ENCODE measurements around the gene TAF11L4. TPM values are rescaled to one million over a fixed set of nuclear protein-coding genes. Genes with fewer than 3 reads are reported as not detected.
"Not testable (repeated sequence)": the region's sequence is repeated elsewhere in the genome, so short reads cannot be mapped to it uniquely, and the experiment has no call there.

Gene TAF11L4
- total RNA-seq (not detected), polyA plus RNA-seq (not detected)
- long read RNA-seq, donor 1 = 0 reads
- long read RNA-seq, donor 2 = 0 reads
- long read RNA-seq, donor 3 = 0 reads
- long read RNA-seq, donor 4 = 0 reads

DNA sequence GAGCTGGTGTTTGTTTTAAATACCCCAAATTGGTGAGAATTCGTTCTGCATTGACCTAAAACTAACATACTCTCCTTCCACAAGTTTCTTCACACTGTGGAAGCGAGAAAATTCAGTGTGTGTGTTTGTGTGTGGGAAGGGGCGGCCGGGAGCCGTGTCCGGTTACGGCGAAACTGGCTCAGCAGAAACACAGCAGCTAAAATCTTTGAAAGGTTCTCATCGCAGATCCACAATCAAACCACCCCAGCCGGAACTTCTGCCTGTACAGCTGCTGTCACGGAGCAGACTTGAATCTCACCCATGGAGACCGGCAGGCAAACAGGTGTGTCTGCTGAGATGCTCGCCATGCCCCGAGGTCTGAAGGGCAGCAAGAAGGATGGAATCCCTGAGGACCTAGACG, at the start of gene TAF11L4:
TSS of gene TAF11L4 (plus strand) at position 301 of the 400 bp plus-strand sequence.
- DNase-seq; H3K27me3 ChIP-seq (ENCODE audit: control insufficient read depth, insufficient read depth); H3K9me3 ChIP-seq (ENCODE audit: control insufficient read depth, low read length); ATAC-seq; intact Hi-C loops (cut with DNase I); H3K4me1 ChIP-seq (ENCODE audit: control insufficient read depth, insufficient read depth, low read length); H3K4me3 ChIP-seq (ENCODE audit: low read length); H3K27ac ChIP-seq (ENCODE audit: low read length): not testable (repeated sequence)
- no CpG with 5 or more reads among the region's 15 CpGs for WGBS

DNA sequence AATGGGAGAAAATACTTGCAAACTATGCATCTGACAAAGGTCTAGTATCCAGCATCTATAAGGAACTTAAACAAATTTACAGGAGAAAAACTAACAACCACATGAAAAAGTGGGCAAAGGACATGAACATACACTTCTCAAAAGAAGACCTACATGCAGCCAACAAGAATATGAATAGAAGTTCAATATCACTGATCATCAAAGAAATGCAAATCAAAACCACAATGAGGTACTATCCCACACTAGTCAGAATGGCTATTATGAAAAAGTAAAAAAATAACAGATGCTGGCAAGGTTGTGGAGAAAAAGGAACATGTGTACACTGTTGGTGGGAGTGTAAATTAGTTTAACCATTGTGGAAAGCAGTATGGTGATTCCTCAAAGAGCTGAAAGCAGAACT, 46.5 kb upstream of the TAF11L4 start:
- H3K4me3 ChIP-seq (ENCODE audit: low read length); H3K27me3 ChIP-seq (ENCODE audit: control insufficient read depth, insufficient read depth); H3K9me3 ChIP-seq (ENCODE audit: control insufficient read depth, low read length); ATAC-seq; H3K4me1 ChIP-seq (ENCODE audit: control insufficient read depth, insufficient read depth, low read length); DNase-seq; intact Hi-C loops (cut with DNase I); H3K27ac ChIP-seq (ENCODE audit: low read length): not testable (repeated sequence)

GRCh38 chr5:17477043-17477442, 44.6 kb upstream of the TAF11L4 start:
- Histone ChIP-seq H3K9me3 (ENCODE audit: control insufficient read depth, low read length) (peaks cover 1% of the 10 kb centered on the region), H3K27me3 (ENCODE audit: control insufficient read depth, insufficient read depth) (no peaks in the 10 kb centered on the region), H3K4me3 (ENCODE audit: low read length) (no peak overlapping the region), H3K27ac (ENCODE audit: low read length) (no peak overlapping the region), H3K4me1 (ENCODE audit: control insufficient read depth, insufficient read depth, low read length) (no peaks in the 10 kb centered on the region)
- ATAC-seq = no peak
- intact Hi-C loops (cut with DNase I) = no loop called here
- WGBS = 64% methylated on average over 3 of the region's 3 CpGs
- no peak for DNase-seq

DNA sequence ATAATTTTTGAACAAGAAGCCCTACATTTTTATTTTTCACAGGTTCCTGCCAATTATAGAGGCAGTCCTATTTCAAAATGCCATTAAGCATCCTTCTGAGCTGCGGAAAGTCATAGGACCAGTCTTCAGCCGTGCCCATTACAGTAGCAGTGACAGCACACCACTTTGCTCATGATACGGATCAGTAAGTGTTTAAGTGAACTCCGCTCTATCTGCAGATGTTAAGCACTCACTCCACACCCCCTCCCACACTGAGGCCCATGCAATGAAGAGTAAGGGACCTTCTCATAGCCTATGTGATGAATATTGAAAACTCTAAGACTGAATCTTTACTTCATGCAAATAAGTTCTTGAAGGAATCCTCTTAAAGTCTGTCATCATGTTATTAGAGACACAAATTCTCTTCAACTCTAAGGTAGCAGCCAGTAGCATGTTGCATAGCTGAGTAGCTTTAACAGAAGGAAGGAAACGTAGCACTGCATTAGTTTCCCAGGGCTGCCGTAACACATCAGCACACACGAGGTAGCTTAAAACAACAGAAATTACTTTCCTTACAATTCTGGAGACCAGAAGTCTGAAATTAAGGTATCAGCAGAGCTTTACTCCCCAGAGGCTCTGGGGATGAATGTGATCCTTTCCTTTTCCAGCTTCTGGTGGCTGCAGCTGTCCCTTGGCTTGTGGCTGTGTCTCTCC, 43.9 kb upstream of the TAF11L4 start:
- H3K27me3 ChIP-seq (ENCODE audit: control insufficient read depth, insufficient read depth) = no peaks in the 10 kb centered on the region
- no peak for DNase-seq
- peaks cover 1% of the 10 kb centered on the region for H3K9me3 ChIP-seq (ENCODE audit: control insufficient read depth, low read length)
- WGBS = 53% methylated on average over 7 of the region's 7 CpGs
- H3K4me1 ChIP-seq (ENCODE audit: control insufficient read depth, insufficient read depth, low read length) = no peaks in the 10 kb centered on the region
- H3K27ac ChIP-seq (ENCODE audit: low read length) = no peak overlapping the region
- ATAC-seq = no peak
- intact Hi-C loops (cut with DNase I) = no loop called here
- H3K4me3 ChIP-seq (ENCODE audit: low read length) = no peak overlapping the region

- H3K27me3 ChIP-seq (ENCODE audit: control insufficient read depth, insufficient read depth) = no peaks in the 10 kb centered on the region
- WGBS = 64% methylated on average over 4 of the region's 4 CpGs
- H3K27ac ChIP-seq (ENCODE audit: low read length) = no peak overlapping the region
- intact Hi-C loops (cut with DNase I) = no loop called here
- H3K9me3 ChIP-seq (ENCODE audit: control insufficient read depth, low read length) = peaks cover 1% of the 10 kb centered on the region
- ATAC-seq = no peak
- H3K4me3 ChIP-seq (ENCODE audit: low read length) = no peak overlapping the region
- DNase-seq = no peak
- H3K4me1 ChIP-seq (ENCODE audit: control insufficient read depth, insufficient read depth, low read length) = no peaks in the 10 kb centered on the region
These were observed 40.2 kb upstream of the TAF11L4 start for GRCh38 chr5:17481378-17481777.

DNA sequence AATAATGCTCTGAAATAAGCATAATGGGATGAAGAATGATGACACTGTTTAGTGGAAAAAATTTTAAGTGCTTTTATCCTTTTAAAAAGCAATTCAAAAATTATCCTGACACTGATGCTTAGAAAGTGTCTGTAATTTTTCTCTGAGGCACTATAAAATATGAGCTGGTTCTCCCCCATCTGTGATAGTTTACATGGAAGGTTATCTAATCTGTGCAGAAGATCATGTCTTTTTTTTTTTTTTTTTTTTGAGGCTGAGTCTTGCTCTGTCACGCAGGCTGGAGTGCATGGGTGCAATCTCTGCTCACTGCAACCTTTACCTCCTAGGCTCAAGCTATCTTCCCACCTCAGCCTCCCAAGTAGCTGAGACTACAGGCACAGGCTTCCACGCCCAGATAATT, 38.8 kb upstream of the TAF11L4 start:
- Histone ChIP-seq H3K27me3 (ENCODE audit: control insufficient read depth, insufficient read depth) (no peaks in the 10 kb centered on the region), H3K4me3 (ENCODE audit: low read length) (no peak overlapping the region), H3K27ac (ENCODE audit: low read length) (no peak overlapping the region), H3K9me3 (ENCODE audit: control insufficient read depth, low read length) (peaks cover 1% of the 10 kb centered on the region), H3K4me1 (ENCODE audit: control insufficient read depth, insufficient read depth, low read length) (no peaks in the 10 kb centered on the region)
- DNase-seq = no peak
- intact Hi-C loops (cut with DNase I) = no loop called here
- ATAC-seq = no peak
- WGBS = 66% methylated on average over 2 of the region's 2 CpGs

- H3K4me1 ChIP-seq (ENCODE audit: control insufficient read depth, insufficient read depth, low read length); DNase-seq; intact Hi-C loops (cut with DNase I); H3K9me3 ChIP-seq (ENCODE audit: control insufficient read depth, low read length); ATAC-seq; H3K4me3 ChIP-seq (ENCODE audit: low read length); H3K27me3 ChIP-seq (ENCODE audit: control insufficient read depth, insufficient read depth); H3K27ac ChIP-seq (ENCODE audit: low read length): not testable (repeated sequence)
- 82% methylated on average over 10 of the region's 10 CpGs for WGBS
These were observed 35.0 kb upstream of the TAF11L4 start for GRCh38 chr5:17486464-17487173.

- no peaks in the 10 kb centered on the region for H3K27me3 ChIP-seq (ENCODE audit: control insufficient read depth, insufficient read depth)
- H3K4me1 ChIP-seq (ENCODE audit: control insufficient read depth, insufficient read depth, low read length) = no peaks in the 10 kb centered on the region
- ATAC-seq (no peak), DNase-seq (no peak)
- H3K4me3 ChIP-seq (ENCODE audit: low read length) = no peak overlapping the region
- H3K27ac ChIP-seq (ENCODE audit: low read length) = no peak overlapping the region
- WGBS = 91% methylated on average over 1 of the region's 1 CpG
- intact Hi-C loops (cut with DNase I) = no loop called here
- no peaks in the 10 kb centered on the region for H3K9me3 ChIP-seq (ENCODE audit: control insufficient read depth, low read length)
These were observed 34.5 kb upstream of the TAF11L4 start for GRCh38 chr5:17487174-17487512.

DNA sequence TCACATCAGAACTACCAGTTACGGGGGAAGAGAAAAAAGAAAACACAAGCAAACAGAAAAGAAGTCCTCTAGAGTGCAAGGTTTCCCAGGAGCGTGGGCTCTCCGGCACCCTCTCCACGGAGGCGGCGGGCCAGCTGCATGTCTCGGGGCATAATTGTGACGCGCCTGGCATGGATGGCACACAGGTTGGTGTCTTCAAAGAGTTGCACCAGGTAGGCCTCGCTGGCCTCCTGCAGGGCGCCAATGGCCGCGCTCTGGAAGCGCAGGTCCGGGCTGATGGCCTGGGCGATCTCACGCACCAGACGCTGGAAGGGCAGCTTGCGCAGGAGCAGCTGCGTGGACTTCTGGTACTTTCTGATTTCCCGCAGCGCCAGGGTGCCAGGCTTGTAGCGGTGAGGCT, 30.3 kb upstream of the TAF11L4 start:
- ATAC-seq; H3K27me3 ChIP-seq (ENCODE audit: control insufficient read depth, insufficient read depth); DNase-seq; H3K4me3 ChIP-seq (ENCODE audit: low read length); H3K4me1 ChIP-seq (ENCODE audit: control insufficient read depth, insufficient read depth, low read length); intact Hi-C loops (cut with DNase I); H3K9me3 ChIP-seq (ENCODE audit: control insufficient read depth, low read length); H3K27ac ChIP-seq (ENCODE audit: low read length): not testable (repeated sequence)
- 97% methylated on average over 23 of the region's 23 CpGs for WGBS

DNA sequence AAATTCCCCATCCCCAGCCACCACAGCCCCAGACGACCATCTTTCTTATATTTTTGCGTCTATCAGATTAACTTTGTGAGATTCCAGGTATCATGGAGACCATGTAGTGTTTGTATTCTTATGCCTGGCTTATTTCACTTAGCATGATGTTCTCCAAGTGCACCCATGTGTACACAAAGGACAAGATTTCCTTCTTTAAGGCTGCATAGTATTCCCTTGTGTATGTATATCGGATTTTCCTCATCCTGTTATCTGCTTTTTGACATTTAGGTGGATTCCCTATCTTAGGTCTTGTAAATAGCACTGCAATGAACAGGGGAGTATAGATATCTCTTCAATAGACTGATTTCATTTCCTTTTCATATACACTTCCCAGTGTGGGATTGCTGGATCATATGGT, 28.8 kb upstream of the TAF11L4 start:
- H3K4me1 ChIP-seq (ENCODE audit: control insufficient read depth, insufficient read depth, low read length) = no peaks in the 10 kb centered on the region
- peaks cover 2% of the 10 kb centered on the region for H3K9me3 ChIP-seq (ENCODE audit: control insufficient read depth, low read length)
- no peak overlapping the region for H3K27ac ChIP-seq (ENCODE audit: low read length)
- no peak overlapping the region for H3K4me3 ChIP-seq (ENCODE audit: low read length)
- 85% methylated on average over 3 of the region's 3 CpGs for WGBS
- intact Hi-C loops (cut with DNase I) = no loop called here
- ATAC-seq = no peak
- H3K27me3 ChIP-seq (ENCODE audit: control insufficient read depth, insufficient read depth) = no peaks in the 10 kb centered on the region
- no peak for DNase-seq

- no peak overlapping the region for H3K27ac ChIP-seq (ENCODE audit: low read length)
- H3K4me3 ChIP-seq (ENCODE audit: low read length) = no peak overlapping the region
- no peaks in the 10 kb centered on the region for H3K27me3 ChIP-seq (ENCODE audit: control insufficient read depth, insufficient read depth)
- H3K4me1 ChIP-seq (ENCODE audit: control insufficient read depth, insufficient read depth, low read length) = no peaks in the 10 kb centered on the region
- intact Hi-C loops (cut with DNase I) = no loop called here
- DNase-seq (no peak), ATAC-seq (no peak)
- WGBS = 50% methylated on average over 4 of the region's 4 CpGs
- peaks cover 4% of the 10 kb centered on the region for H3K9me3 ChIP-seq (ENCODE audit: control insufficient read depth, low read length)
These were observed 24.2 kb upstream of the TAF11L4 start for GRCh38 chr5:17497446-17497845.
